ENCODE results near the gene DIO3.
"Not testable (repeated sequence)": the region's sequence is repeated elsewhere in the genome, so short reads cannot be mapped to it uniquely, and the experiment has no call there.

Gene DIO3

GRCh38 chr14:101542391-101542790, 18.9 kb upstream of the DIO3 start:
- no peak for DNase-seq (ENCODE audit: low read depth)

GRCh38 chr14:101543814-101544213, 17.5 kb upstream of the DIO3 start:
- no peak for DNase-seq (ENCODE audit: low read depth)

GRCh38 chr14:101544550-101544949, 16.7 kb upstream of the DIO3 start:
- DNase-seq (ENCODE audit: low read depth), result no peak

GRCh38 chr14:101546706-101547105, 14.6 kb upstream of the DIO3 start:
- DNase-seq (ENCODE audit: low read depth), result no peak

- DNase-seq (ENCODE audit: low read depth), result no peak
Observed at GRCh38 chr14:101547107-101547738, 14.1 kb upstream of the DIO3 start.

- DNase-seq (ENCODE audit: low read depth), result no peak
Observed at GRCh38 chr14:101547961-101548669, 13.2 kb upstream of the DIO3 start.

- DNase-seq (ENCODE audit: low read depth), result no peak
Observed at GRCh38 chr14:101548710-101549109, 12.6 kb upstream of the DIO3 start.

DNA sequence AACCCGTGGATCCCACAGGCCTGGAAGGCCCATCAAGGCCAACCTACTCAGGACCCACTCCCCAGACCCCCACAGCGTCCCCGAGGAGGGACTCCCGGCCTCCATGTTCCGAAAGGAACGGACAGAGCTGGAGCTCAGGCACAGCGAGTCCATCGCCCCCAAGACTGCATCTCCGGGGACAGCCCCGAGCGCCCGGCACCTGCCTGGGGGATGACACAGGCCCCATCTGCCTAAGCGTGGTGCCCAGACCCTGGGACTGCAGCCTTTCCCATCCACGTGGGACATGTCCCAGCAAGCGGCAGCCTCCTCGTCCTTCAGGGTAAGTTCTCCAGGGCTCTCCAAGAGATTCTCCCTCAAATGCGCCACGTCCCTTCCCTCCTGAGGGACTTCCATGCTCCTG, 12.1 kb upstream of the DIO3 start:
- no peak for DNase-seq (ENCODE audit: low read depth)

GRCh38 chr14:101550202-101550912, 10.9 kb upstream of the DIO3 start:
- DNase-seq (ENCODE audit: low read depth), result not testable (repeated sequence)

DNA sequence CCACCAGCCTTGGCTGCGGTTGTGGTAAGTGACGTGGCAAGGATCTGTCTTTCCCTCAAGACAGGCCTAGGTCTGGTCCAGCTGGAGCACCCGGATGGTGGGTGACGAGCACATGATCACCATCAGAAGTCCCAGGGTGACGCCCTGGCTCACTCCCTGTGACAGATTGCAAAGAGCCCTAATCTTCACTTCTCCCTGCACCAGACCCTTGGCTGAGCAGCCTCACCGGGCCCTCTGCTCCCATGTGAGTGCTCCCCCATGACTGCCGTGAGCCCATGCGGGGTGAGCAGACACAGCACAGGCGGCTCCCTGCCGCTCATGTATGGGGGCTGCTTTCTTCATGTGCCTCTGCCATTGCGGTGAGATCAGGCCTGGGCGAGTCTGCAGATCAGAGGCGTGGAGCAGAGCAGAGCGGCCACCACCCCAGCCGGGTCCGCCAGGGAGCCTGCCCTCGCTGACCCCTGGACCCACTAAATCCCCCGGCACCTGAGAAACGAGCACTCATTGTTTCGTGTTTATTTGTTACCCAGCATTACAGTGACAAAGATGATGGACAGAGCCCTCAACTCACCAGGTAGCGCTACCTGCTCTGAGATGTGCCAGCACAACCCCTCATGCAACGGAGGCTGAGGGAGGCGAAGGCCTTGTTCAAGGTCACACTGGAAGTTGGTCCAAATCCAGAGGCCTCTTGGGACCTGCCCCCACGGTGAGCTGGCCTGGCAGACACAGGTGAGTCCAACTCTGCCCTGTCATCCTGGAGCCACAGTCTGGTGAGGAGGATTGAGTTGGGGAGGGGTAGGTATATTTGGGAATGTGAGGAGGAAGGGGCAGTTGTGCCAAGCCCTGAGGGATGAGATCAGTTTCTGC, 9.3 kb upstream of the DIO3 start:
- DNase-seq (ENCODE audit: low read depth), result no peak

GRCh38 chr14:101552786-101553231, 8.5 kb upstream of the DIO3 start:
- no peak for DNase-seq (ENCODE audit: low read depth)

DNA sequence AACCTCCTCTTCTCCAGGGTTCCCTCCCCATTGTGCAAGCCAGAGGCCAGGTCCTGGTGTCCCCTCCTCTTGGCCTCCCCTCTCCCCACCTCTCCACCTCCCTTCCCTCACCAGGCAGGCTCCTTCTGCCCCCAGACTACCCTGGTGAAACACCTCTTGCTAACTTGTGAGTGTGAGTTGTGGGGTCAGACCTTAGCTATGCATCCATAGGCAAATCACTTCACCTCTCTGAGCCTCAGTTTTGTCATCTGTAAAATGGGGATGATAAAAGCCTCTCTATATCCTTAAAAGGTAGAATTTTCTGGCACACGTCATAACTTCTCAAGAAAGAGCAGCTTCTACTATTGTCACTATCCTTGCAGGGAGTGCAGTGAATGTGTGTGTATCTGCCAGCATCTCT, 7.9 kb upstream of the DIO3 start:
- no peak for DNase-seq (ENCODE audit: low read depth)

DNA sequence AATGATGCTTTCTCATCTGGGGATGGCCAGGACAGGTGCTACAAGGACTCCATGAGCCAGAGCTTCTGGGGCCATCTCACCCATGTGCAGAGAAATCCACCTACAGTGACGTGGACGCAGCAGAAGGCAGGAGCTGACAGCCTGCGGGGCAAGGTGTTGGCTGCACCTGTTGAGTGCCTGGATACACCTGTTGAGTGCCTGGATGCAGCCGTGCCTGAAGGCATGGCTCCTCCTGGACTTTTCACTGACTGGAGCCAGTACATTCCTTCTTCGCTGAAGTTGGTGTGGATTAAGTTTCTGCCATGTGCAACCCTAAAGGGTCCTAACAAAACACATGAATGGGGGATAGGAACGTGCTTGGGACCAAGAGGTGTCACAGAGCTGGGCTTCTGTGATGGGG, 7.4 kb upstream of the DIO3 start:
- DNase-seq (ENCODE audit: low read depth), result no peak

- no peak for DNase-seq (ENCODE audit: low read depth)
Observed at GRCh38 chr14:101554991-101555668, 6.2 kb upstream of the DIO3 start.

GRCh38 chr14:101555669-101556043, 5.6 kb upstream of the DIO3 start:
- DNase-seq (ENCODE audit: low read depth), result not testable (repeated sequence)

DNA sequence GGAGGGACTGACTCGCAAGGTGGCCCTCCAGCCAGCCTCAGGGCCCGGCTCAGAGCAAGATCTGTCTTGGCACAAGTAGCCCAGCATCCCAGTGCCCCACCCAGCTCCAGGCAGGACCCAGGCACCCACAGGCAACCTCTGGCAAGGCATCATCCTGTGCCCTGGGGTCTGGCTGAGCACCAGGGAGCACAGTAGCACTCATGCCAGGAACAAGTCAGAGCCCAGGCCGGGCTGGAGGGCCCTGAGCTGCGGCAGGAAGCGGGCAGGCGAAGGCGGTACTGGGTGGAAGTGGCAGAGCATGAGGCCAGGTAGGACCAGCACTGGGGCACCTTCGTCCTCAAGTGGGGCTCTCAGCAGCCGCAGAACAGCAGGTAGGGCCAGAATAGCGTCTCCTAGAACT, 5.2 kb upstream of the DIO3 start:
- DNase-seq (ENCODE audit: low read depth), result no peak

- no peak for DNase-seq (ENCODE audit: low read depth)
Observed at GRCh38 chr14:101556566-101557320, 4.6 kb upstream of the DIO3 start.

- DNase-seq (ENCODE audit: low read depth), result no peak
Observed at GRCh38 chr14:101557321-101557695, 4.0 kb upstream of the DIO3 start.

- no peak for DNase-seq (ENCODE audit: low read depth)
Observed at GRCh38 chr14:101557811-101558738, 3.2 kb upstream of the DIO3 start.

DNA sequence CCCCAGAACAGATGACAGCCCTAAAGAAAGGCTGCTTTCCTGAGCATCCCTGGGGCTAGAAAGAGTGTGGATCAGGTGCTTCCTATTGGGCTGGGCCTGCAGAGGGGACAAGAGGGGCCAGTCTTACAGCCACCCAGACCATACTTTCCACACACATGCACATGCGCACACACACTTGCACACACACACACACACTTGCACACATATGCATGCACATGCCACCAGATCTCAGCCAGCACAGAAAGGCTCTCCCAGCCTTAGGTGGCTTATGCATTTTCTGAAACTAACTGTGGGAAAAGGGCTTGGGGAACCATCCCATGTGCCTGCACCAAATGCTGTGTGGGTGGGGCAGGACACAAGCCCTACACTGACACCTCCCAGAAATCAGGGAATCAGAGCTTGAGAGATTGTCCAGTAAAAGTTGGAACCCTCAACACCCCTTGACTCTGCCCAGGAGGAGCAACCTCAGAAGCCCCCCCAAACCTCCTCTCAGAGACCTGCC, 2.5 kb upstream of the DIO3 start:
- DNase-seq (ENCODE audit: low read depth), result no peak

All from GM04503 (cell line).